WTC11 (cell line): ENCODE results near the gene PTPRG. TPM values are rescaled to one million over a fixed set of nuclear protein-coding genes. Genes with fewer than 3 reads are reported as not detected.

Source experiments
- ATAC-seq: fragments of 200-7000 bp; cut with Tn5 transposase; 2 replicates; pipeline ENCODE4 v1.10.0; 2021; ENCODE audit warnings: mild to moderate bottlenecking, moderate library complexity
- CTCF ChIA-PET: fragments of 300-600 bp; sonication (Branson Sonifier 250); formaldehyde crosslinking; loops from one replicate; lab custom pipeline; 2021; ENCODE audit warnings: antibody characterized with exemption; lab: Charles Lee
- POLR2A ChIA-PET: fragments of 350-600 bp; sonication (Branson Sonifier 250); formaldehyde crosslinking; loops from one replicate; lab custom pipeline; 2021; ENCODE audit warnings: antibody characterized with exemption; lab: Charles Lee
- DNase-seq: peaks from one replicate; pipeline ENCODE4 v3.0.0; 2021; ENCODE audit warnings: low spot score
- H3K27ac Mint-ChIP-seq: 2 replicates; pipeline ENCODE4 v1.8.0; 2021; ENCODE audit warnings: mixed read lengths
- H3K27me3 Mint-ChIP-seq: 2 replicates; pipeline ENCODE4 v1.8.0; 2021; ENCODE audit warnings: low read depth, mild to moderate bottlenecking, moderate library complexity, mixed read lengths
- H3K36me3 Mint-ChIP-seq: 2 replicates; pipeline ENCODE4 v1.8.0; 2021; ENCODE audit warnings: mixed read lengths
- H3K4me1 Mint-ChIP-seq: 2 replicates; pipeline ENCODE4 v1.8.0; 2022; ENCODE audit warnings: mixed read lengths
- H3K4me3 Mint-ChIP-seq: 2 replicates; pipeline ENCODE4 v1.8.0; 2021; ENCODE audit warnings: mild to moderate bottlenecking, moderate library complexity, mixed read lengths
- H3K9me3 Mint-ChIP-seq: 2 replicates; pipeline ENCODE4 v1.8.0; 2021; ENCODE audit warnings: mixed read lengths
- ATF2 ChIP-seq: sonication (generic); formaldehyde crosslinking; IDR thresholded peaks from 2 replicates; pipeline ENCODE4 v1.8.1; 2022; ENCODE audit warnings: low read depth, missing genetic modification reagents, borderline replicate concordance
- ATF3 ChIP-seq: sonication (generic); formaldehyde crosslinking; conservative IDR thresholded peaks from 2 replicates; pipeline ENCODE4 v1.8.1; 2022; ENCODE audit warnings: mild to moderate bottlenecking, missing genetic modification reagents
- GTF2I ChIP-seq: fragments of 250-450 bp; sonication (Bioruptor Pico); conservative IDR thresholded peaks from 2 replicates; pipeline ENCODE4 v1.4.0; 2021; ENCODE audit warnings: mild to moderate bottlenecking
- MXD4 ChIP-seq: fragments of 250-450 bp; sonication (Bioruptor Pico); IDR thresholded peaks from 2 replicates; pipeline ENCODE4 v1.8.0; 2021; ENCODE audit warnings: mild to moderate bottlenecking, moderate library complexity, borderline replicate concordance
- NR1H2 ChIP-seq: sonication (generic); formaldehyde crosslinking; IDR thresholded peaks from 2 replicates; pipeline ENCODE4 v1.9.0; 2021; ENCODE audit warnings: mild to moderate bottlenecking, moderate library complexity, missing genetic modification reagents
- NR2C2 ChIP-seq: sonication (generic); formaldehyde crosslinking; IDR thresholded peaks from 2 replicates; pipeline ENCODE4 v1.8.0; 2022; ENCODE audit warnings: mild to moderate bottlenecking, missing genetic modification reagents
- PREB ChIP-seq: sonication (generic); formaldehyde crosslinking; IDR thresholded peaks from 2 replicates; pipeline ENCODE4 v1.8.1; 2022; ENCODE audit warnings: mild to moderate bottlenecking, missing genetic modification reagents, moderate library complexity, borderline replicate concordance
- RORB ChIP-seq: fragments of 250-450 bp; sonication (Bioruptor Pico); IDR thresholded peaks from 2 replicates; pipeline ENCODE4 v1.9.0; 2021; ENCODE audit warnings: mild to moderate bottlenecking
- SOX15 ChIP-seq: fragments of 250-450 bp; sonication (Bioruptor Pico); IDR thresholded peaks from 2 replicates; pipeline ENCODE4 v1.9.0; 2021; ENCODE audit warnings: mild to moderate bottlenecking
- TCF7 ChIP-seq: sonication (generic); formaldehyde crosslinking; IDR thresholded peaks from 2 replicates; pipeline ENCODE4 v1.8.0; 2022; ENCODE audit warnings: mild to moderate bottlenecking, low read depth, missing genetic modification reagents, moderate library complexity
- TEAD1 ChIP-seq: sonication (generic); formaldehyde crosslinking; IDR thresholded peaks from 2 replicates; pipeline ENCODE4 v1.8.0; 2022; ENCODE audit warnings: mild to moderate bottlenecking, missing genetic modification reagents
- TP53 ChIP-seq: sonication (generic); formaldehyde crosslinking; IDR thresholded peaks from 2 replicates; pipeline ENCODE4 v1.8.1; 2023; ENCODE audit warnings: mild to moderate bottlenecking, missing genetic modification reagents
- USF2 ChIP-seq: sonication (generic); formaldehyde crosslinking; IDR thresholded peaks from 2 replicates; pipeline ENCODE4 v1.8.1; 2023; ENCODE audit warnings: mild to moderate bottlenecking, missing genetic modification reagents, moderate library complexity
- ZBTB21 ChIP-seq: sonication (generic); formaldehyde crosslinking; IDR thresholded peaks from 2 replicates; pipeline ENCODE4 v1.8.1; 2023; ENCODE audit warnings: mild to moderate bottlenecking, missing genetic modification reagents, borderline replicate concordance
- ZNF396 ChIP-seq: fragments of 250-450 bp; sonication (Bioruptor Pico); IDR thresholded peaks from 2 replicates; pipeline ENCODE4 v1.8.0; 2021; ENCODE audit warnings: mild to moderate bottlenecking, moderate library complexity, borderline replicate concordance
- ZNF512 ChIP-seq: sonication (generic); formaldehyde crosslinking; IDR thresholded peaks from 2 replicates; pipeline ENCODE4 v1.8.1; 2022; ENCODE audit warnings: missing genetic modification reagents, borderline replicate concordance
- total RNA-seq: library from RNA; stranded (reverse); gene quantifications from 3 replicates; pipeline ENCODE4 v1.2.3, GENCODE V29; 2021
- TF ChIP-seq, protein P1 (sequence below): fragments of 250-450 bp; sonication (Bioruptor Pico); IDR thresholded peaks from 2 replicates; pipeline ENCODE4 v1.8.0; 2021; ENCODE audit warnings: mild to moderate bottlenecking
- TF ChIP-seq, protein P2 (sequence below): fragments of 250-450 bp; sonication (Bioruptor Pico); IDR thresholded peaks from 2 replicates; pipeline ENCODE4 v1.9.0; 2021; ENCODE audit warnings: mild to moderate bottlenecking

PTPRG gene
- total RNA-seq, 1 experiment from 2014 or later: 106 TPM

GRCh38 chr3:61808526-61808925 lies 247.2 kb downstream of the PTPRG start:
- Mint-ChIP-seq H3K27me3 (no peaks in the 10 kb centered on the region), H3K4me3 (no peak overlapping the region), H3K4me1 (peaks cover 90% of the 10 kb centered on the region), H3K36me3 (no peaks in the 10 kb centered on the region), H3K27ac (no peak overlapping the region), H3K9me3 (no peaks in the 10 kb centered on the region)
- DNase-seq: no peak
- ATAC-seq: no peak
- ChIA-PET CTCF (interaction anchor here (1.2 kb wide), 1 partner anchor 128 kb away, joined by 3 read pairs; no protein-coding TSS in a partner anchor), POLR2A (no interaction called here)
- TF ChIP-seq GTF2I (CRISPR knock-in tag) (no peak), SOX15 (no peak), ATF2 (CRISPR knock-in tag) (no peak), NR1H2 (CRISPR knock-in tag) (no peak), ZNF396 (no peak), ZBTB21 (no peak), NR2C2 (CRISPR knock-in tag) (no peak), ZNF512 (CRISPR knock-in tag) (no peak), ATF3 (CRISPR knock-in tag) (no peak), TCF7 (CRISPR knock-in tag) (no peak), MXD4 (no peak), TP53 (CRISPR knock-in tag) (no peak), PREB (CRISPR knock-in tag) (no peak), RORB (CRISPR knock-in tag) (no peak)
- TF ChIP-seq, protein P1, sequence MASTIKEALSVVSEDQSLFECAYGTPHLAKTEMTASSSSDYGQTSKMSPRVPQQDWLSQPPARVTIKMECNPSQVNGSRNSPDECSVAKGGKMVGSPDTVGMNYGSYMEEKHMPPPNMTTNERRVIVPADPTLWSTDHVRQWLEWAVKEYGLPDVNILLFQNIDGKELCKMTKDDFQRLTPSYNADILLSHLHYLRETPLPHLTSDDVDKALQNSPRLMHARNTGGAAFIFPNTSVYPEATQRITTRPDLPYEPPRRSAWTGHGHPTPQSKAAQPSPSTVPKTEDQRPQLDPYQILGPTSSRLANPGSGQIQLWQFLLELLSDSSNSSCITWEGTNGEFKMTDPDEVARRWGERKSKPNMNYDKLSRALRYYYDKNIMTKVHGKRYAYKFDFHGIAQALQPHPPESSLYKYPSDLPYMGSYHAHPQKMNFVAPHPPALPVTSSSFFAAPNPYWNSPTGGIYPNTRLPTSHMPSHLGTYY (CRISPR knock-in tag): no peak
- TF ChIP-seq, protein P2, sequence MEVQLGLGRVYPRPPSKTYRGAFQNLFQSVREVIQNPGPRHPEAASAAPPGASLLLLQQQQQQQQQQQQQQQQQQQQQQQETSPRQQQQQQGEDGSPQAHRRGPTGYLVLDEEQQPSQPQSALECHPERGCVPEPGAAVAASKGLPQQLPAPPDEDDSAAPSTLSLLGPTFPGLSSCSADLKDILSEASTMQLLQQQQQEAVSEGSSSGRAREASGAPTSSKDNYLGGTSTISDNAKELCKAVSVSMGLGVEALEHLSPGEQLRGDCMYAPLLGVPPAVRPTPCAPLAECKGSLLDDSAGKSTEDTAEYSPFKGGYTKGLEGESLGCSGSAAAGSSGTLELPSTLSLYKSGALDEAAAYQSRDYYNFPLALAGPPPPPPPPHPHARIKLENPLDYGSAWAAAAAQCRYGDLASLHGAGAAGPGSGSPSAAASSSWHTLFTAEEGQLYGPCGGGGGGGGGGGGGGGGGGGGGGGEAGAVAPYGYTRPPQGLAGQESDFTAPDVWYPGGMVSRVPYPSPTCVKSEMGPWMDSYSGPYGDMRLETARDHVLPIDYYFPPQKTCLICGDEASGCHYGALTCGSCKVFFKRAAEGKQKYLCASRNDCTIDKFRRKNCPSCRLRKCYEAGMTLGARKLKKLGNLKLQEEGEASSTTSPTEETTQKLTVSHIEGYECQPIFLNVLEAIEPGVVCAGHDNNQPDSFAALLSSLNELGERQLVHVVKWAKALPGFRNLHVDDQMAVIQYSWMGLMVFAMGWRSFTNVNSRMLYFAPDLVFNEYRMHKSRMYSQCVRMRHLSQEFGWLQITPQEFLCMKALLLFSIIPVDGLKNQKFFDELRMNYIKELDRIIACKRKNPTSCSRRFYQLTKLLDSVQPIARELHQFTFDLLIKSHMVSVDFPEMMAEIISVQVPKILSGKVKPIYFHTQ (CRISPR knock-in tag): no peak

DNA sequence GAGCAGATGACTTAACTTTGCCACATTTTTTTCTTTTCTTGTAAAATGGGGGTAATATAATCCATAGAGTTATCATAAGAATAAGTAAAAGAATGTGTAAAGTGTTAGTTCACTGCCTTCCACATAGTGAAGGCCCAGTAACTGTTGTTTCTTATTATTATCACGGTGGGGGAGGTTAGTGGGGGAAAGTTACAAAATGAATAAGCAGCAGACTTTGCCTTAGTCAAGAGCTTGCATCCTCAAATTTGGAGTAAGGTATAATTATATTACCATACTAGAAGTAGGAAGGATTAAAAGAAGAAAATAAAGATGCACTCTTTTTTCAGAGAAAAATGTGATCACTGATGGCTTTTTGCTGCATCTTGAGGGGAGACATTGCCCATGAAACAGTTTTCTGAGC lies 247.6 kb downstream of the PTPRG start:
- CTCF ChIA-PET: interaction anchor here (0.9 to 1.2 kb wide), 2 partner anchors 58 to 127 kb away, joined by 3 read pairs; no protein-coding TSS in a partner anchor
- POLR2A ChIA-PET: no interaction called here
- H3K4me1 Mint-ChIP-seq: peaks cover 88% of the 10 kb centered on the region
- no peak overlapping the region for H3K4me3 Mint-ChIP-seq
- no peaks in the 10 kb centered on the region for H3K27me3 Mint-ChIP-seq
- no peaks in the 10 kb centered on the region for H3K36me3 Mint-ChIP-seq
- ATAC-seq: no peak
- DNase-seq: no peak
- H3K9me3 Mint-ChIP-seq: no peaks in the 10 kb centered on the region
- H3K27ac Mint-ChIP-seq: no peak overlapping the region
- no peak for TF ChIP-seq TEAD1 (CRISPR knock-in tag)
- no peak for TF ChIP-seq USF2
